ENCODE measurements around the gene PDE8A. TPM values are rescaled to one million over a fixed set of nuclear protein-coding genes. Genes with fewer than 3 reads are reported as not detected.
A peak's percentile ranks its signal among the peaks of the same experiment; 100 is the strongest.

PDE8A gene
- total RNA-seq, 6 experiments from 2014 or later: 14.3 to 18.6 (median 16.6) TPM

GRCh38 chr15:84979651-84980050 lies 2.0 kb upstream of the PDE8A start:
- no peak for DNase-seq
- peak overlapping the region; percentile 89 for H3K27ac Mint-ChIP-seq
- no peak for TF ChIP-seq CTCF (IDR thresholded peaks at IDR 0.05)
- H3K4me3 Mint-ChIP-seq: peak overlapping the region; percentile 95
- peaks cover 7% of the 10 kb centered on the region; the same call in 1 of the 2 replicates for H3K27me3 Mint-ChIP-seq (ENCODE audit: insufficient read depth)
- peaks cover 29% of the 10 kb centered on the region for H3K4me1 Mint-ChIP-seq (ENCODE audit: low read depth)
- H3K36me3 Mint-ChIP-seq (ENCODE audit: low read depth): no peaks in the 10 kb centered on the region
- H3K9me3 Mint-ChIP-seq: no peaks in the 10 kb centered on the region

GRCh38 chr15:84980196-84981053 lies 1.2 kb upstream of the PDE8A start:
- Mint-ChIP-seq H3K27ac (peak overlapping the region; percentile 89), H3K36me3 (ENCODE audit: low read depth) (no peaks in the 10 kb centered on the region), H3K4me1 (ENCODE audit: low read depth) (peaks cover 37% of the 10 kb centered on the region), H3K9me3 (no peaks in the 10 kb centered on the region), H3K4me3 (peak overlapping the region; percentile 95), H3K27me3 (ENCODE audit: insufficient read depth) (peaks cover 7% of the 10 kb centered on the region)
- peak; percentile 78 for DNase-seq
- no peak for TF ChIP-seq CTCF (IDR thresholded peaks at IDR 0.05)

- peaks cover 42% of the 10 kb centered on the region for H3K4me1 Mint-ChIP-seq (ENCODE audit: low read depth)
- no peaks in the 10 kb centered on the region for H3K9me3 Mint-ChIP-seq
- peak overlapping the region; percentile 95 for H3K4me3 Mint-ChIP-seq
- H3K36me3 Mint-ChIP-seq (ENCODE audit: low read depth): no peaks in the 10 kb centered on the region
- TF ChIP-seq CTCF (IDR thresholded peaks at IDR 0.05): peak; percentile 68
- peak; percentile 95 for DNase-seq
- peaks cover 7% of the 10 kb centered on the region for H3K27me3 Mint-ChIP-seq (ENCODE audit: insufficient read depth)
- peak overlapping the region; percentile 89 for H3K27ac Mint-ChIP-seq
Measured at GRCh38 chr15:84981054-84981710, 474 bp upstream of the PDE8A start.

DNA sequence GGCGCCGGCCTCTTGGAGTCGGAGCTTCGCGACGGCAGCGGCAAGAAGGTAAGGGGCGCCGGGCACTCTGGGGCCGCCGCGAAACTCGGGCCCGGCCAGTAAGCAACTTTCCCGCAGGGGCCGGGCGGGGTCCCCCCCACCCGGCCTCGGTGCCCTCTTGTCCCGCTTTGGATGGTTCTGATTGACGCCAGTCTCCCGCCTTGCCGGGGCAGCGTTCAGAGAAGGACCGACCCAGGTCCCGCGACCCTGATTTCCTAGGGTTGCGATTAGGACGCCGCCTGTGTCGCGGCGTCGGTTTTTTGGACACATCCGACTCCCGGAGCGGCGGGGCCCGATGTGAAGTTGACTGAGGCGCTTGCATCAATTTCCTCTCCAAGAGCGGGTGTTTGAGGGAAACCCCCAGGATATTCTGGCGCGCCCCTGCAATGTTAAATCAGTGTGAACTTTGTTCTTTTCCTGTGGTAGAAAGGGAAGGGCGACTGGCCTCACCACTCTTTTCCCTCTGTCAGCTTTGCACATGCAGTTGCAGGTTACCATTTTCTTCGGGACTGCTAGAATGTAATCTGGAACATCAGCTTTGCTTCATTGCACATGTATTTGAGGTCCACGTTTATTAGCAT lies 755 bp downstream of the PDE8A start:
- H3K4me1 Mint-ChIP-seq (ENCODE audit: low read depth): peaks cover 50% of the 10 kb centered on the region
- no peak for DNase-seq
- H3K27me3 Mint-ChIP-seq (ENCODE audit: insufficient read depth): peaks cover 7% of the 10 kb centered on the region
- peak overlapping the region; percentile 94 for H3K4me3 Mint-ChIP-seq
- no peak for TF ChIP-seq CTCF (IDR thresholded peaks at IDR 0.05)
- H3K36me3 Mint-ChIP-seq (ENCODE audit: low read depth): no peaks in the 10 kb centered on the region
- no peaks in the 10 kb centered on the region for H3K9me3 Mint-ChIP-seq
- peak overlapping the region; percentile 90 for H3K27ac Mint-ChIP-seq

DNA sequence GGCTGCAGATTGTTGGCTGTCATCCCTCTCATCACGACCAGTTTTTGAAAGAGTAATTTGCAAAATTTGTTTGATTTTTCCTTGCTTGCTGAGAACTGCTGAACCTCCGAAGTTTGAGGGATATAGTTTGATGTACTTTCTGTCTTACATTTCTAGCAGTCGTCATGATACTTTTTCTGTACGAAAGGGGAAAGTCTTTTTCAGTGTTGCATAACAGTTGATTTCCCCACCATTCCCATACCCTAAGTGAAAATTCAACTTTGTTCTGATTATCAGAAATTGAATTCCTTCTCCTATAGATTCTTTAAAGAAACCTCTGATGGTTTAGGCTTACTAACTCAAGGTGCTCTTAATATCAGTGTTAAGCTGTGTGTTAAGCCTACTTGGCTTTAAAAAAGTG lies 1.6 kb downstream of the PDE8A start:
- TF ChIP-seq CTCF (IDR thresholded peaks at IDR 0.05): no peak
- Mint-ChIP-seq H3K27ac (peak overlapping the region; percentile 90), H3K4me3 (peak overlapping the region; percentile 94), H3K9me3 (no peaks in the 10 kb centered on the region), H3K27me3 (ENCODE audit: insufficient read depth) (peaks cover 3% of the 10 kb centered on the region), H3K4me1 (ENCODE audit: low read depth) (peaks cover 52% of the 10 kb centered on the region), H3K36me3 (ENCODE audit: low read depth) (no peaks in the 10 kb centered on the region)
- DNase-seq: no peak
